Dendritic cell treated with granulocyte-macrophage colony-stimulating factor and Interleukin-4, amounts not matched to agents 40 ng/mL and 50 ng/mL, for 4 days (primary cell): ENCODE measurements around the gene PTPRD.

Experiments
- H3K27ac Mint-ChIP-seq: one replicate; pipeline ENCODE4 v1.8.0; 2022; ENCODE audit warnings: mild to moderate bottlenecking, mixed read lengths
- H3K27me3 Mint-ChIP-seq: one replicate; pipeline ENCODE4 v1.8.0; 2022; ENCODE audit warnings: mild to moderate bottlenecking, mixed read lengths
- H3K36me3 Mint-ChIP-seq: one replicate; pipeline ENCODE4 v1.8.0; 2022; ENCODE audit warnings: low read depth, mixed read lengths
- H3K4me1 Mint-ChIP-seq: one replicate; pipeline ENCODE4 v1.8.0; 2022; ENCODE audit warnings: low read depth, mixed read lengths
- H3K4me3 Mint-ChIP-seq: one replicate; pipeline ENCODE4 v1.8.0; 2022; ENCODE audit warnings: mild to moderate bottlenecking, moderate library complexity, mixed read lengths
- H3K9me3 Mint-ChIP-seq: one replicate; pipeline ENCODE4 v1.8.0; 2022; ENCODE audit warnings: mixed read lengths
- intact Hi-C: fragments of 100-400 bp; cut with micrococcal nuclease; formaldehyde crosslinking; loops from one replicate; pipeline ENCODE4 v1.15.0; 2022

The PTPRD gene

DNA sequence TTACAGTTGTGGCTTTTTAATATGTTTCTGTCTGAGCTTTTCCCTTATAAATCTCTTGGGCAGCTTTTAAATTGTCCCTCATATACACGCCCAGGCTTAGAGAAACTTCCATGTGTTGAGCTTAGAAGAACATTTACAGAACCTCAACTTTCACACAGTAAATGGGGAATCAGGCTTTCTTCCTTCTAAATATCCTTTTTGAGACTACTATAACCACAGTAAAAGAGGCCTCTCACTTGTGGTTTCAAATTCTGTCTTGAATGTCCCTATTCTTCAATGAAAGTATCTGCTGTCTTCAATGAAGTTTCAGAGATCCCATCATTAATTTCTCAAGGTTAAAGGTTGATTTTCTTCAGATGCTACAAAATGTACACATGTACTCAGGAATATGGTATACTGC is 2224.7 kb downstream of the PTPRD start:
- H3K36me3 Mint-ChIP-seq: no peaks in the 10 kb centered on the region
- intact Hi-C loops: no loop called here
- H3K4me1 Mint-ChIP-seq: peaks cover 14% of the 10 kb centered on the region
- H3K4me3 Mint-ChIP-seq: no peak overlapping the region
- H3K27ac Mint-ChIP-seq: no peak overlapping the region
- H3K9me3 Mint-ChIP-seq: no peaks in the 10 kb centered on the region
- peaks cover under 1% of the 10 kb centered on the region for H3K27me3 Mint-ChIP-seq

DNA sequence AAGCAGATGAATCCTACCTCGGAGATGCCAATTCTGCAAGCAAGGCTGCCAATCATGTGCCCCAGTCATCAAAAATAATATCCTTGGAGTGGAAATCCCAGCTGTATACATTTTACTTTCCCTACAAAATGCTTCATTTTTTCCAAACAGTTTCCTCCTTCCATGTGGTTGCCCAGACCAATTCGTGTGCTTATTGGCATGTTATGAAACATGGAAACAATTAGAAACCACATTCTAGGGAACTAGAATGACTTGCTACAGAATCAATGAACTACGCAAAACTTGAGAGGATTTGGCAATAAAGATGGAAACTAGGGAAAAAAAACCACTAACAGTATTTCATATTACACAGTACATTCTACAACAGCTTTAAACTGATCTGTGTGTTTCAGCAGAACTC is 2228.7 kb downstream of the PTPRD start:
- intact Hi-C loops: no loop called here
- Mint-ChIP-seq H3K4me1 (peaks cover 14% of the 10 kb centered on the region), H3K4me3 (no peak overlapping the region), H3K27ac (no peak overlapping the region), H3K27me3 (peaks cover 5% of the 10 kb centered on the region), H3K36me3 (no peaks in the 10 kb centered on the region), H3K9me3 (no peaks in the 10 kb centered on the region)

DNA sequence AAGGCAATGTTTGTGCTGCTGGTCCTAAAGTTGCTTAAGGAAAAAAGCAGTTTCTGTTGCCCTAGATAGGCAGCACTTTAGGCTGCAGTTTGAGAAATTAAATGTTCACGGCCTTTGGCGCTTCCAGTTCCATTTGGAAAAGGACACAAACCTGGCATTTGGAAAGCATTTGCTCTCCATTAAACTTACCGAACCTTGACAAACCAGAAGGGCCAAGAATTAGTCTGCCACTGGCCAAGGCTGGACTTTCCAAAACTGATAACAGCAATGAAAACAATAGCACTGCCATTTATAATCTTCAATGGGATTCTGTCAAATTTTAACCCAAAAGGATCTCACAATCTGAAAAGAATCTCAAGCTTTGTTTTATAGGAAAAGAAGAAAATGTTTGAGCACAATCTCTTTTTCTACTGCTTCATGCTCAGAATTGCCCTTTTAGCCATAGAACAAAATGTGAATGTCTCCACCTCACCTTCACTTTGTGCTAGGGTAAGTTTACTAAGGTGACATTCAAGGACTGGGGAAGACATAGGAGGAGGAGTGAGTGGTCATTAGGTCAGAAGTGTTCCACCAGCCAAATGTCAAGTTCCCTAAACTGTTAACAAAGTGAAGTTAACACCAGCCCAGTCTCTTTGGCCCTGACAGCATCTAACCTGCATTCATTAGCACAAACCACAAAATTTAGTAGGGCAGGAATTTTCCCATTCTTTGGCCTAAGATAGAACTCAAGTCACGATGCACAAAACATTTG is 2229.8 kb downstream of the PTPRD start:
- Mint-ChIP-seq H3K4me1 (peaks cover 14% of the 10 kb centered on the region), H3K27ac (no peak overlapping the region), H3K36me3 (no peaks in the 10 kb centered on the region), H3K9me3 (no peaks in the 10 kb centered on the region), H3K4me3 (no peak overlapping the region), H3K27me3 (peaks cover 5% of the 10 kb centered on the region)
- intact Hi-C loops: no loop called here

DNA sequence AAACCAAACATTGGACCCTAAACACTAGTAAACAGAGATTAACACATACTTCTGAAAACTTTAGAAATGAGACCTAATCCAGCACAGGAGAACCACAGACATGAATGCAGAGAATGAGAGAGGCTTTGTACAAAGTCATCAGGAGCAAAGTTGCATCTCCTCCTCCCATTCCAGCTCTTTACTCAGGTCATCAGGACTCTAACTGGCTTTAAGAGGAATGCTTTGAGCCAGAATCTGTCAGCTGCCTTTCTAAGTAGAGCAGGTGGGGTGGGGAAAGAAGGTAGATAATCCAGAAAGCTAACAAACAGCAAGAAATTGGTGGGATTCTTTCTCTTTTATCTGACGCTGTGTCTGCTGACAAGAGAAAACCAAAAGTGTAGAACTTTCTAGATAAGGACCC is 2230.5 kb downstream of the PTPRD start:
- Mint-ChIP-seq H3K27me3 (peaks cover 5% of the 10 kb centered on the region), H3K9me3 (no peaks in the 10 kb centered on the region), H3K36me3 (no peaks in the 10 kb centered on the region), H3K27ac (no peak overlapping the region), H3K4me3 (no peak overlapping the region), H3K4me1 (peaks cover 14% of the 10 kb centered on the region)
- intact Hi-C loops: no loop called here

DNA sequence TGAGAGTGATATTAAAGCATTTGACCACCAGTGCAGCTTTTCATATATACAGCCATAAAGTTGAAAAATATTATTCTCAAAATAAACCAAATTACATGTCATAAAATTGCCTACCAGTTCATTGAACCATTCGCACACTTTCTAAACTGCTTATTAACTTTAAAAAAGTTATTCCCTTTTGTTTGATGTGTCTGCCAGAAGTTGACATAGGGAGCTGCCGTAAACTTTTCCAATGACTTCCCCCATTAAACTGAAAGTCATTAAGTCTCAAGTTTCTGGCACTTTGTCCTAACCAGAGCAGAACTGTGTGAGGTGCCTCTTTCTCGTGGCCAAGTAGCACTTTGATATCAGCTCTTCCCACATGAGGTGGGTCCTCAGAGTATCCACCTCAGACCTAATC is 2231.2 kb downstream of the PTPRD start:
- peaks cover 5% of the 10 kb centered on the region for H3K27me3 Mint-ChIP-seq
- no peaks in the 10 kb centered on the region for H3K36me3 Mint-ChIP-seq
- H3K4me3 Mint-ChIP-seq: no peak overlapping the region
- no peak overlapping the region for H3K27ac Mint-ChIP-seq
- no peaks in the 10 kb centered on the region for H3K9me3 Mint-ChIP-seq
- peaks cover 14% of the 10 kb centered on the region for H3K4me1 Mint-ChIP-seq
- intact Hi-C loops: no loop called here

DNA sequence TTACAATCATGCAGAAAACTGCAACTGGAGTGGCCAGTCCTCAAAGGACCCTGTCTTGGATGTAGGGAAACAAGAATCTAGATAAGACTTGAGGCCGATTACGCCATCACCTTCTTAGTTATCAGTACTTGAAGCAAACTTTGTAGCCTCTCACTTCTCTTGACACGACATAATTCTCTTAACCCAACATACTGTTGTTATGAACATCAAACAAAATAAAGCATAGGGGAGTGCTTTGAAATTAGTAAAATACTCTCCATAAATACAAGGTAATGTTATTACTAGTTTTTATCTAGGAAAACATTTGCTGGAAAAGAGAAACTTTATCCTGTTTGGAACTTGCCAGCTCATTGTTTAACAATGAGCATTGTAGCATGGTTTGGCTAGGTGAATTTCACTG is 2238.3 kb downstream of the PTPRD start:
- no peak overlapping the region for H3K4me3 Mint-ChIP-seq
- no peaks in the 10 kb centered on the region for H3K9me3 Mint-ChIP-seq
- no peak overlapping the region for H3K27ac Mint-ChIP-seq
- intact Hi-C loops: no loop called here
- H3K36me3 Mint-ChIP-seq: no peaks in the 10 kb centered on the region
- no peaks in the 10 kb centered on the region for H3K4me1 Mint-ChIP-seq
- H3K27me3 Mint-ChIP-seq: no peaks in the 10 kb centered on the region

DNA sequence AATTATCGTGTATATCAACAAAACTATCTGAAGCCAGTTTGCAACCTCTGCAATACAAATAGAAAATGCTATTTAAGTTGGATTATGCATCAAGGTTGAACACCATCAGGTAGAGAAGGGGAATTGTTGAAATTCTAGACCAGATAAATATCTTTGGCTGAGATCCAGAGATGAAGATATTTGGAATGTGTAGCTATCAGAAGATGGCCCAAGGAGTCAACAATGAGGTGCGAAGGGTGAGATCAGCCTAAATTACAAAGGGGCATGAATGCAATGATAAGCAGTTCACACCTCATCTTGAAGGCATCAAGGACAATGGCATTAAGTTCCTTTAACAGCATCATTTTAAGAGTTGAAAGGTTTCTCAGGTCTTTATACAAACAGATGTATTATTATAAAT is 2241.1 kb downstream of the PTPRD start:
- Mint-ChIP-seq H3K4me3 (no peak overlapping the region), H3K36me3 (no peaks in the 10 kb centered on the region), H3K9me3 (no peaks in the 10 kb centered on the region), H3K27me3 (no peaks in the 10 kb centered on the region), H3K4me1 (no peaks in the 10 kb centered on the region), H3K27ac (no peak overlapping the region)
- intact Hi-C loops: no loop called here

DNA sequence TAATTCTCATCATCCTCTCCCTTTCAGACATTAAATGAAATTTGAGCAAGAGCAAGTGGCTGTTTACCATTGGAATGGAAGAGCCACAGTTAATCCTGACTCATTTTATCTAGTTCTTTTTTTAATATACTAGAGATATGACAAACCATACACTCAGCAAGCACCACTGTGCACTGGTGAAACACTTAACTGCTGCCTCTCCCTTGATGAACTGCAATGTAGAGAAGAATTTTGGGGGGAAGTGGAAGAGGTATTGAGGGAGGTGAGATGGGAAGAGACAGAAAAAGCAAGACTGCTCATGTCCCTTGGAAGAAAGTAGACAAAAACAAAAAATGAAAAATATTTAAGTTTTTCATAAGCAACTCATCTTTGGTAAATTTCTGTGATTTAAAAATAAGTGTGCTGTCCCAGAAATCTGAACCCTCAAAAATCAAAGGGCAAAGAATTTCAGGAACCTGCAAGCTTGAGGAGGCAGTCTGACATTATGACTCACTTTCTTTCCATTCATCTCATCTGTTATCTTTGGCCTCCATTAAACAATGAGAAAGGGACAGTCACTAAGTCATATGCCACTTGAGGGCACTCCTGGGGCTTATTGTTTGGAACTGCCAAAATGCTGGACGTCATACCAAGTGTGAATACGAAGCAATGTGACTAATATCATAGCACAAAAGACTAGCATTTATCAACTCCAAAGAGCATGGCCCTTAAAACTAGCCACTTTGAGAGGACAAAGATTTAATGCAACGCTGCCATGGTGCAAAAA is 2246.5 kb downstream of the PTPRD start:
- H3K27ac Mint-ChIP-seq: no peak overlapping the region
- H3K4me1 Mint-ChIP-seq: peaks cover 20% of the 10 kb centered on the region
- no peak overlapping the region for H3K4me3 Mint-ChIP-seq
- H3K9me3 Mint-ChIP-seq: no peaks in the 10 kb centered on the region
- intact Hi-C loops: no loop called here
- H3K36me3 Mint-ChIP-seq: no peaks in the 10 kb centered on the region
- H3K27me3 Mint-ChIP-seq: no peaks in the 10 kb centered on the region

DNA sequence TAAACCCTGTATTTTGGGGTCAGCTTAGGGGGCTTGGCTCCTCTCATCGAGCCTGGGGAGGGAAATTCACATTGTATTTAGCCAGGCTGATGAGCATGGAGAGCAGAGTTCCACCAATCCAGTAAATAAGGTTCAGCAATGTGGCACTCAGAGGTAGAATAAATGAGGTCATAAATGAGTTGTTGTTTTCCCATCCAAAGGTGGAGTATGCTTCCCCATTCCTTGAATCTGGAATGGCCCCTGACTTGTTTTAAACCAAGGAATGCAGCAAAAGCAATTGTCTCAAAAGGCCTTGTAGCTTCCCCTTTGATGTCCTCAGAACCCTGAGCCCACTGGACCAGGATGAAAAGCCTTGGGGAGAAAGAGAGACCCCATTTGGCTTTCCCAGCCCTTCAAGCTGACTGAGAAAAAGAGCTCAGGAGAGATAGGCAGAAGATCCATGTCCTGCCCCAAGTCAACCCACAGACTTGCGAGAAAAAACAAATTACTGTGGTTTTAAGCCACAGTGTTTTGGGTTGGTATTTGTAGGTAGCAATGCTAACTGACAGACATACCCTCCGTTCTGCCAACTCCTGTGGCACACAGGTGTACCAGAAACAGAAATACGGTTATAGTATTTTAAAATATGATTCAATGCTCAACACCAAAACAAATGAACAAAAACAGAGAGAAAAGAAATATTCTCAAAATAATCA is 2247.2 kb downstream of the PTPRD start:
- H3K9me3 Mint-ChIP-seq: no peaks in the 10 kb centered on the region
- peaks cover 20% of the 10 kb centered on the region for H3K4me1 Mint-ChIP-seq
- intact Hi-C loops: no loop called here
- H3K36me3 Mint-ChIP-seq: no peaks in the 10 kb centered on the region
- no peak overlapping the region for H3K4me3 Mint-ChIP-seq
- no peaks in the 10 kb centered on the region for H3K27me3 Mint-ChIP-seq
- no peak overlapping the region for H3K27ac Mint-ChIP-seq

DNA sequence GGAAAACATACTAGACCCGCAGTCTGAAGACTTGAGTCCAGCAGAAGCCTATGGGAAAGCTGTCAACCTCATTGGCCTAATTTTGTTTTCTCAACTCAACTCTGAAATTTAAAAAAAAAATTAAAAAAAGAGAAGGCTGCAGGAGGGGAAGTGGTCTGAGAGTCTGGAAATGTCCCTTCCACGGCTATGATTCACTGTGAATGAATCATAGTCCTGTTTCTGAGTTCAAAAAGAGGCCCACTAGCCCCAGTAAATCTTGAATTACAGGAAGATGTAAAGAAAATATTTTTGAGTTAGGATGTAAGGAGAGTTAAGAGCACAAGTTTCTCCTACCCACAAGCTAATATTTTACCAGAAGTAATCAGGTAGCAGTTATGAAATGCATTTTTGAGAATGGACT is 2247.8 kb downstream of the PTPRD start:
- Mint-ChIP-seq H3K9me3 (no peaks in the 10 kb centered on the region), H3K27ac (no peak overlapping the region), H3K27me3 (no peaks in the 10 kb centered on the region), H3K36me3 (no peaks in the 10 kb centered on the region), H3K4me3 (no peak overlapping the region), H3K4me1 (peaks cover 20% of the 10 kb centered on the region)
- intact Hi-C loops: no loop called here

DNA sequence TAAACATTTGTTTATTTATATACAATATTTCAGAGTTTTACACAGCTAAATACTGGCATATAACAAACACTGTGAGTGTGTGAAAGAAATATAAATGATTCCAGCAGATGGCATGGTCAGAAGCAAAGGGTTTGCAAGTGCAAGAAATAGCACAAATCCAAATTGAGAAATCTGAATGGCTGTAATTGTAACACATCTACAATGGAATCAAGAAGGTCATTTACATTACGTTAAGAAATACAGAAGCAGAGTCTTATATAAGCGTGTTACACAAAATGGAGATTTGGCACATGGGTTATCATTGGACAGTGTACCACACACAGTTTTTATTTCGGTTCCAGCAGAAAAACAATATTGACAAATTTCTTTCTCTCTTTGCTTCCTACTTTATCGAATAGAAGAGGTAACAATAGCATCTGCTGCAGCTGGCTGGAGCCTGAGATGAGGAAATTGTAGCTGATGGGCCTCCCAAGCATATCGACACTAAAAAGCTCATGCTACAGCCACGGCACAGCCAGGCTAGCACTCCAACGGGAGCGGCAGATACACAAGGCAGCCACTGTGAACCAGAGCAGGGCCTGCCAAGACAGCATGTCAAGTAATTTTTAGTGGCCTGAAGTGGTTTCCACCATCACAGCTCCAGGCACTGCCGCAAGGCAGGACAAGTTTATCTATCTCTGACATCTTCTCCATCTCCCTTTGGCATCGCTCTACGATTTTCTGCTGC is 2248.6 kb downstream of the PTPRD start:
- Mint-ChIP-seq H3K27ac (no peak overlapping the region), H3K4me1 (peaks cover 20% of the 10 kb centered on the region), H3K9me3 (no peaks in the 10 kb centered on the region), H3K36me3 (no peaks in the 10 kb centered on the region), H3K27me3 (no peaks in the 10 kb centered on the region), H3K4me3 (no peak overlapping the region)
- intact Hi-C loops: no loop called here

DNA sequence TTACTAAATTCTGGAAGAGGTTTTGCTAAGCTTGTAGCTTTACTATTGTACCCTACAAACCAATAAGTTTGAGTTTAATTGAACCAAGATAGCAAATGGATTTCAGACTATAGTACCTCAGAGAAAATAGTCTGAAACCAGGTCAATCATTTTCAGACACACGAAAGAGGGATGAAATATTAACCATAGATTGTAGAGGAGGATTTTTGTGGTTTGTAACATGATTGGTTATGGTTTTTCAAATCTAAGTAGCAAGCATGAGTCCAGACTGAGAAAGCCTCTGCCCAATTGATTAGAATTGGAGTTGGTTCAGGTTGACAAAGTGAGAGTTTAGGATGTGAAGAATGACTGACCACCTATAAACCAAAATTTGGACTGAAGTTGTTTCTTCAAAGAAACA is 2250.6 kb downstream of the PTPRD start:
- Mint-ChIP-seq H3K27ac (no peak overlapping the region), H3K27me3 (no peaks in the 10 kb centered on the region), H3K4me1 (peaks cover 20% of the 10 kb centered on the region), H3K4me3 (no peak overlapping the region), H3K9me3 (no peaks in the 10 kb centered on the region), H3K36me3 (no peaks in the 10 kb centered on the region)
- intact Hi-C loops: no loop called here

DNA sequence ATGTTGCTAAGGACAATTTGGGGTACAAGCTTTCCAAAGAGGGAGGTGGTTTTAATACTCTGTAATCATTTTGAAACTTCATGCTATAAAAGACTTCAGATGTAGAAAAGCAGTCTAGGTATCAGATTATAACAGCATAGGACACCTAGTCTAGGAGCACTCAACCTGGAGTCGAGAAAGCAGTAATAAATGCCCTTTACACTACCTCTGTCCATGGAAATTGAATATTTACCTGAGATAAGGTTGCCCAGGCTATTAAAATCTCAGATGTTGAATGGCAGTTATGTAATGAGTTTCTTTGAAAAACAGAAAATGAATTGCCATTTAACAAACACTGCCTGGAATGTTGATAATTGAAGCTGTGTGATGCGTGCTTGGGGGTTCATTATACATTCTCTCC is 2251.4 kb downstream of the PTPRD start:
- H3K4me1 Mint-ChIP-seq: peaks cover 17% of the 10 kb centered on the region
- H3K9me3 Mint-ChIP-seq: no peaks in the 10 kb centered on the region
- H3K27ac Mint-ChIP-seq: no peak overlapping the region
- no peak overlapping the region for H3K4me3 Mint-ChIP-seq
- no peaks in the 10 kb centered on the region for H3K36me3 Mint-ChIP-seq
- intact Hi-C loops: no loop called here
- H3K27me3 Mint-ChIP-seq: no peaks in the 10 kb centered on the region

DNA sequence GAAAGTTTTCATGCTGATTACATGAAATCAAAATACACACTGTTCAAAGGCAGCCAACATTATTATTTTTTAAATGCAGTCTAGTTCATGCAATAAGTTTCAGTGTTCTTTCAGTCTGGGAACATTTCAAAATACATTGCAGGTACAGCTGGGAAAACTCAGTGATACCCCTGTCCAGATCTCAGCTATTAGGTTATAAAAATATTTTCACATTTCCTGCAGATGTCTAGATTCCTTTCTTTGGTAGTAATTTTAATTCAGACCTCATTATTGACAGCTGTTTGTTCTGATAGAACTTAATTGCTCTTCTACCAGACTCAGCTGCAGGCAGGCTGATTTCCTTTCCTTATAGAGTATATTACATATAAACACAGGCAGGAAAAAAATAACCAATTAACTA is 2256.4 kb downstream of the PTPRD start:
- H3K27me3 Mint-ChIP-seq: no peaks in the 10 kb centered on the region
- H3K4me3 Mint-ChIP-seq: no peak overlapping the region
- no peaks in the 10 kb centered on the region for H3K4me1 Mint-ChIP-seq
- H3K27ac Mint-ChIP-seq: no peak overlapping the region
- no peaks in the 10 kb centered on the region for H3K9me3 Mint-ChIP-seq
- no peaks in the 10 kb centered on the region for H3K36me3 Mint-ChIP-seq
- intact Hi-C loops: no loop called here
